22Rv1 (cell line): ENCODE results near the gene AQP10.

Source experiments
- CTCF ChIP-seq: fragments of 450-650 bp; IDR thresholded peaks from 2 replicates; pipeline ENCODE4 v1.5.1; 2017; ENCODE audit warnings: mild to moderate bottlenecking
- ZFX ChIP-seq: fragments of 450-650 bp; IDR thresholded peaks from 2 replicates; pipeline ENCODE4 v1.6.1; 2017; ENCODE audit warnings: antibody characterized with exemption, borderline replicate concordance

GRCh38 chr1:154358519-154358918, 37.6 kb downstream of the AQP10 start:
- no peak for TF ChIP-seq CTCF
- TF ChIP-seq ZFX: no peak
